Neural cell (in vitro differentiated cells): ENCODE results near the gene MISP. TPM values are rescaled to one million over a fixed set of nuclear protein-coding genes. Genes with fewer than 3 reads are reported as not detected.

Experiments
- H2AFZ ChIP-seq: fragments of 200-600, 300-800 bp; sonication (generic), shearing (Covaris generic); 2 replicates; pipeline ENCODE4 v1.6.0; 2014; ENCODE audit warnings: low read depth, mild to moderate bottlenecking, antibody characterized with exemption, low read length, moderate library complexity
- H3F3A ChIP-seq: fragments of 200-600 bp; shearing (Covaris generic); 2 replicates; pipeline ENCODE4 v1.6.1; 2016; ENCODE audit warnings: mild to moderate bottlenecking, moderate library complexity, mixed read lengths, antibody characterized with exemption, low read length; ENCODE audit not compliant: insufficient read depth, poor library complexity, severe bottlenecking
- H3K27ac ChIP-seq: fragments of 200-600, 300-800 bp; sonication (generic), shearing (Covaris generic); 2 replicates; pipeline ENCODE4 v1.5.1; 2014; ENCODE audit warnings: mild to moderate bottlenecking, low read length, moderate library complexity
- H3K27me3 ChIP-seq: fragments of 300-800, 200-600 bp; sonication (generic), shearing (Covaris generic); 2 replicates; pipeline ENCODE4 v1.6.0; 2014; ENCODE audit warnings: mild to moderate bottlenecking, low read depth, low read length, moderate library complexity; ENCODE audit not compliant: insufficient read depth
- H3K36me3 ChIP-seq: fragments of 300-800, 200-600 bp; sonication (generic), shearing (Covaris generic); 2 replicates; pipeline ENCODE4 v1.5.1; 2014; ENCODE audit warnings: mild to moderate bottlenecking, antibody characterized with exemption, low read length, moderate library complexity; ENCODE audit not compliant: insufficient read depth
- H3K4me2 ChIP-seq: fragments of 300-800, 200-600 bp; sonication (generic), shearing (Covaris generic); 2 replicates; pipeline ENCODE4 v1.6.0; 2014; ENCODE audit warnings: mild to moderate bottlenecking, low read length
- H3K4me3 ChIP-seq: fragments of 300-800, 200-600 bp; sonication (generic), shearing (Covaris generic); 2 replicates; pipeline ENCODE4 v1.5.1; 2014; ENCODE audit warnings: mild to moderate bottlenecking, low read length, moderate library complexity
- H3K79me2 ChIP-seq: fragments of 200-600 bp; shearing (Covaris generic); replicated peaks from 2 replicates; pipeline ENCODE4 v1.6.0; 2014; ENCODE audit warnings: mild to moderate bottlenecking, low read length, moderate library complexity; ENCODE audit not compliant: insufficient read depth
- H3K9ac ChIP-seq: fragments of 300-800, 200-600 bp; sonication (generic), shearing (Covaris generic); 2 replicates; pipeline ENCODE4 v1.6.1; 2016; ENCODE audit warnings: mild to moderate bottlenecking, low read length, mixed read lengths
- H3K9me2 ChIP-seq: fragments of 200-600 bp; shearing (Covaris generic); 2 replicates; pipeline ENCODE4 v1.6.1; 2016; ENCODE audit warnings: mild to moderate bottlenecking, low read length, mixed read lengths; ENCODE audit not compliant: insufficient read depth
- H3K9me3 ChIP-seq: fragments of 200-600, 300-800 bp; sonication (generic), shearing (Covaris generic); 2 replicates; pipeline ENCODE4 v1.6.1; 2016; ENCODE audit warnings: mild to moderate bottlenecking, mixed run types, low read length, moderate library complexity, mixed read lengths
- H4K20me1 ChIP-seq: fragments of 200-600 bp; shearing (Covaris generic); 2 replicates; pipeline ENCODE4 v1.6.1; 2016; ENCODE audit warnings: mild to moderate bottlenecking, mixed run types; ENCODE audit not compliant: insufficient read depth
- EP300 ChIP-seq: fragments of 450-650 bp; conservative IDR thresholded peaks from 2 replicates; pipeline ENCODE4 v1.6.1; 2014; ENCODE audit warnings: antibody characterized with exemption, mild to moderate bottlenecking, moderate library complexity; ENCODE audit not compliant: poor library complexity, severe bottlenecking
- EZH2 ChIP-seq: fragments of 200-600, 300-800 bp; shearing (Covaris generic), sonication (generic); IDR thresholded peaks from 2 replicates; pipeline ENCODE4 v1.6.1; 2014; ENCODE audit warnings: antibody characterized with exemption, low read length, borderline replicate concordance, mild to moderate bottlenecking; ENCODE audit not compliant: insufficient read depth, poor library complexity, severe bottlenecking
- MXI1 ChIP-seq: fragments of 450-650 bp; conservative IDR thresholded peaks from 2 replicates; pipeline ENCODE4 v1.6.1; 2014; ENCODE audit warnings: antibody characterized with exemption, mild to moderate bottlenecking; ENCODE audit not compliant: poor library complexity, severe bottlenecking
- POLR2AphosphoS5 ChIP-seq: IDR thresholded peaks from 2 replicates; pipeline ENCODE4 v1.6.1; 2012
- RAD21 ChIP-seq: fragments of 450-650 bp; conservative IDR thresholded peaks from 2 replicates; pipeline ENCODE4 v1.6.1; 2014; ENCODE audit warnings: antibody characterized with exemption, mild to moderate bottlenecking, moderate library complexity
- SMC3 ChIP-seq: fragments of 450-650 bp; conservative IDR thresholded peaks from 2 replicates; pipeline ENCODE4 v1.6.1; 2014; ENCODE audit warnings: antibody characterized with exemption, mild to moderate bottlenecking, moderate library complexity; ENCODE audit not compliant: poor library complexity
- TAF1 ChIP-seq: IDR thresholded peaks from 2 replicates; pipeline ENCODE4 v1.6.1; 2012; ENCODE audit warnings: low read depth
- polyA plus RNA-seq: library from polyadenylated mRNA; depleted of rRNA; stranded (reverse); fragments of >200 nt; gene quantifications from 2 replicates; pipeline ENCODE4 v1.2.3, GENCODE V29; 2014
- TF ChIP-seq, protein P1 (sequence below): fragments of 450-650 bp; IDR thresholded peaks from 2 replicates; pipeline ENCODE4 v1.5.1; 2014; ENCODE audit warnings: antibody characterized with exemption, mild to moderate bottlenecking, moderate library complexity; ENCODE audit not compliant: poor library complexity, severe bottlenecking
- TF ChIP-seq, protein P2 (sequence below): IDR thresholded peaks from 2 replicates; pipeline ENCODE4 v1.6.1; 2012; ENCODE audit warnings: borderline replicate concordance

MISP gene
- polyA plus RNA-seq, 1 donor from 2014 or later, result 0.98 TPM

DNA sequence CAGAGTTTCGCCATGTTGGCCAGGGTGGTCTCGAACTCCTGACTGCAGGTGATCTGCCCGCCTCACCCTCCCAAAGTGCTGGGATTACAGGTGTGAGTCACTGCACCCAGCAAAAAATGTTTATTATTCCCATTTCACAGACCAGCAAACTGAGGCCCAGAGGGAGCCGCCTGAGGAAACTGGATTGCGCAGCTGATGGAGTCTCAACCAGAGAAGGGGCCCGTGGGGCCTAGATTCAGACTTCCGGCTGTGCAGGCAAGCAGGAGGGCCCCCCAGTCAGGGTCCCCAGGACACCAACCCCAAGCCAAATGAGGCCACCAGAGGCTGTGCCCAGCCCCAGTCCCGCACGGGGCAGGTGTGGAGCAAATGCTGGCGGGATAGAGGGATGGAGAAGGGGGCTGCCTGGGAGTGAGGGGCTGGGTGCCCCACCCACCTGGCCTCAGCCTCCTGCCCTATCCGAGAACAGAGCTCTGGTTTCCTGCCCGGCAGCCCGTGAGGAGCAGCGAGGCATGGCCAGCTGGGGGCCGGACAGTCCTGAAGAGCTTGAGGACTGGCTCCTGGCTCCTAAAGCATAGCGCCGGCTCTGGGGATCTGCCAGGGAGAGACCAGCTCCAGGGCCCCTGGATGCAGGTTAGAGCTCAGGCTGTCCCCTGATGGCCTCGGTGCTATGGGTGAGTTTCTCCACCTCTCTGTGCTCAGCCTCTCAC, 22.0 kb downstream of the MISP start:
- no peaks in the 10 kb centered on the region for H3F3A ChIP-seq
- H3K36me3 ChIP-seq, result no peaks in the 10 kb centered on the region
- H3K9ac ChIP-seq, result no peak overlapping the region
- no peaks in the 10 kb centered on the region for H3K79me2 ChIP-seq
- H3K27me3 ChIP-seq, result no peaks in the 10 kb centered on the region
- no peaks in the 10 kb centered on the region for H3K9me2 ChIP-seq
- no peaks in the 10 kb centered on the region for H4K20me1 ChIP-seq
- no peak for TF ChIP-seq SMC3
- no peak for TF ChIP-seq POLR2AphosphoS5
- no peak for TF ChIP-seq TAF1
- TF ChIP-seq RAD21, result no peak
- no peak for TF ChIP-seq MXI1
- TF ChIP-seq, protein P1, sequence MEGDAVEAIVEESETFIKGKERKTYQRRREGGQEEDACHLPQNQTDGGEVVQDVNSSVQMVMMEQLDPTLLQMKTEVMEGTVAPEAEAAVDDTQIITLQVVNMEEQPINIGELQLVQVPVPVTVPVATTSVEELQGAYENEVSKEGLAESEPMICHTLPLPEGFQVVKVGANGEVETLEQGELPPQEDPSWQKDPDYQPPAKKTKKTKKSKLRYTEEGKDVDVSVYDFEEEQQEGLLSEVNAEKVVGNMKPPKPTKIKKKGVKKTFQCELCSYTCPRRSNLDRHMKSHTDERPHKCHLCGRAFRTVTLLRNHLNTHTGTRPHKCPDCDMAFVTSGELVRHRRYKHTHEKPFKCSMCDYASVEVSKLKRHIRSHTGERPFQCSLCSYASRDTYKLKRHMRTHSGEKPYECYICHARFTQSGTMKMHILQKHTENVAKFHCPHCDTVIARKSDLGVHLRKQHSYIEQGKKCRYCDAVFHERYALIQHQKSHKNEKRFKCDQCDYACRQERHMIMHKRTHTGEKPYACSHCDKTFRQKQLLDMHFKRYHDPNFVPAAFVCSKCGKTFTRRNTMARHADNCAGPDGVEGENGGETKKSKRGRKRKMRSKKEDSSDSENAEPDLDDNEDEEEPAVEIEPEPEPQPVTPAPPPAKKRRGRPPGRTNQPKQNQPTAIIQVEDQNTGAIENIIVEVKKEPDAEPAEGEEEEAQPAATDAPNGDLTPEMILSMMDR, result no peak
- no peak for TF ChIP-seq EP300
- TF ChIP-seq, protein P2, sequence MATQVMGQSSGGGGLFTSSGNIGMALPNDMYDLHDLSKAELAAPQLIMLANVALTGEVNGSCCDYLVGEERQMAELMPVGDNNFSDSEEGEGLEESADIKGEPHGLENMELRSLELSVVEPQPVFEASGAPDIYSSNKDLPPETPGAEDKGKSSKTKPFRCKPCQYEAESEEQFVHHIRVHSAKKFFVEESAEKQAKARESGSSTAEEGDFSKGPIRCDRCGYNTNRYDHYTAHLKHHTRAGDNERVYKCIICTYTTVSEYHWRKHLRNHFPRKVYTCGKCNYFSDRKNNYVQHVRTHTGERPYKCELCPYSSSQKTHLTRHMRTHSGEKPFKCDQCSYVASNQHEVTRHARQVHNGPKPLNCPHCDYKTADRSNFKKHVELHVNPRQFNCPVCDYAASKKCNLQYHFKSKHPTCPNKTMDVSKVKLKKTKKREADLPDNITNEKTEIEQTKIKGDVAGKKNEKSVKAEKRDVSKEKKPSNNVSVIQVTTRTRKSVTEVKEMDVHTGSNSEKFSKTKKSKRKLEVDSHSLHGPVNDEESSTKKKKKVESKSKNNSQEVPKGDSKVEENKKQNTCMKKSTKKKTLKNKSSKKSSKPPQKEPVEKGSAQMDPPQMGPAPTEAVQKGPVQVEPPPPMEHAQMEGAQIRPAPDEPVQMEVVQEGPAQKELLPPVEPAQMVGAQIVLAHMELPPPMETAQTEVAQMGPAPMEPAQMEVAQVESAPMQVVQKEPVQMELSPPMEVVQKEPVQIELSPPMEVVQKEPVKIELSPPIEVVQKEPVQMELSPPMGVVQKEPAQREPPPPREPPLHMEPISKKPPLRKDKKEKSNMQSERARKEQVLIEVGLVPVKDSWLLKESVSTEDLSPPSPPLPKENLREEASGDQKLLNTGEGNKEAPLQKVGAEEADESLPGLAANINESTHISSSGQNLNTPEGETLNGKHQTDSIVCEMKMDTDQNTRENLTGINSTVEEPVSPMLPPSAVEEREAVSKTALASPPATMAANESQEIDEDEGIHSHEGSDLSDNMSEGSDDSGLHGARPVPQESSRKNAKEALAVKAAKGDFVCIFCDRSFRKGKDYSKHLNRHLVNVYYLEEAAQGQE, result no peak
- no peak for TF ChIP-seq EZH2
- H3K9me3 ChIP-seq, result no peaks in the 10 kb centered on the region
- H3K4me3 ChIP-seq, result no peak overlapping the region
- H2AFZ ChIP-seq, result no peak overlapping the region
- H3K4me2 ChIP-seq, result no peak overlapping the region
- H3K27ac ChIP-seq, result no peak overlapping the region

DNA sequence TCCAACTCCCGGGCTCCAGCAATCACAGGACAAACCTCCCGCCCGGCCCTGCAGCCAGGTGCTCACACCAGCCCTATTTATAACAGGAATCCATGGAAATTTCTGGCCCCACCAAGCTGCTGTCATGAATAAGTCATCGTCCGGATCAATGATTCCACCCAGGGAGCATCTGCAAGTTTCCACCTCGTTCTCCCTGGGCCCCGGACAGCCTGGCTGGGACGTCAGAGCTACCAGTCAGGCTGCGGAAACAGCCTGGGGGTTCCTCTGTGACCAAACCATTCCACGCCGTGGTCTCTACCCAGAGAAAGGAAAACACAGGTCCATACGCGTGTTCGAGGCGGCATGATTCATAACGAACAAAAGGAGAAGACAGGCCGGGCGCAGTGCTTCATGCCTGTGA, 25.6 kb downstream of the MISP start:
- Histone ChIP-seq H3K36me3 (no peaks in the 10 kb centered on the region), H3K9me2 (no peaks in the 10 kb centered on the region), H3F3A (no peaks in the 10 kb centered on the region), H4K20me1 (no peaks in the 10 kb centered on the region), H3K27me3 (no peaks in the 10 kb centered on the region), H3K4me3 (no peak overlapping the region), H3K9me3 (no peaks in the 10 kb centered on the region), H3K79me2 (no peaks in the 10 kb centered on the region), H3K4me2 (no peak overlapping the region), H3K9ac (no peak overlapping the region), H2AFZ (no peak overlapping the region), H3K27ac (no peak overlapping the region)
- TF ChIP-seq EZH2 (no peak), EP300 (no peak), RAD21 (no peak), SMC3 (no peak), MXI1 (no peak)
- TF ChIP-seq, protein P1, result no peak
- TF ChIP-seq, protein P2, result no peak
